A549 (cell line): ENCODE data around the gene KSR2. TPM values are rescaled to one million over a fixed set of nuclear protein-coding genes. Genes with fewer than 3 reads are reported as not detected.

Source experiments
- ATAC-seq, 2 experiments: fragments of 200-7000 bp in 1 of 2; fragments of >200 bp in 1 of 2; cut with Nextera tagmentation in 1 of 2; cut with Tn5 transposase in 1 of 2; 3 replicates each; pipeline versions ENCODE4 v1.8.0 to v1.9.1; 2018 to 2020; ENCODE audit warnings: mild to moderate bottlenecking in 1 of 2, moderate library complexity in 1 of 2
- CTCF ChIA-PET: fragments of 300-600 bp; sonication (Branson Sonifier 250); formaldehyde crosslinking; extraction: SDS; loops from one replicate; lab custom pipeline; 2021; ENCODE audit warnings: antibody characterized with exemption, inconsistent platforms; lab: Yijun Ruan, JAX
- POLR2A ChIA-PET: fragments of 350-600 bp; formaldehyde crosslinking; extraction: SDS; loops from one replicate; lab custom pipeline; 2021; ENCODE audit warnings: antibody characterized with exemption, inconsistent platforms; lab: Yijun Ruan, JAX
- DNase-seq, 2 experiments: peaks; one replicate each; pipeline versions ENCODE4 v3.0.0 to v3.0.0-alpha.2; 2011 to 2016; ENCODE audit warnings: low read depth in 1 of 2, low spot score in 1 of 2
- FAIRE-seq: peaks from 2 replicates; lab custom pipeline; 2011; peaks lifted over from hg19 to GRCh38; lab: Jason Lieb, UNC
- H3K27ac ChIP-seq, 2 experiments: fragments of >200 bp; sonication (Bioruptor Twin); formaldehyde crosslinking; 3 replicates each; pipeline ENCODE4 v1.5.1; 2016 to 2017
- H3K4me1 ChIP-seq: fragments of >200 bp; sonication (Bioruptor Twin); formaldehyde crosslinking; 3 replicates; pipeline ENCODE4 v1.6.1; 2016
- H3K4me2 ChIP-seq: fragments of >200 bp; sonication (Bioruptor Twin); formaldehyde crosslinking; 3 replicates; pipeline ENCODE4 v1.6.1; 2016
- H3K4me3 ChIP-seq: fragments of >200 bp; sonication (Bioruptor Twin); formaldehyde crosslinking; 3 replicates; pipeline ENCODE4 v1.5.1; 2016
- H3K9me3 ChIP-seq: fragments of >200 bp; sonication (Bioruptor Twin); formaldehyde crosslinking; 3 replicates; pipeline ENCODE4 v1.6.1; 2016
- ATOH8 ChIP-seq: fragments of 250-450 bp; sonication (Bioruptor Pico); IDR thresholded peaks from 2 replicates; pipeline ENCODE4 v1.5.0; 2020; ENCODE audit warnings: low read depth, mild to moderate bottlenecking, moderate library complexity
- CHD2 ChIP-seq: fragments of 150-350 bp; IDR thresholded peaks from 2 replicates; pipeline ENCODE4 v1.6.1; 2014; ENCODE audit warnings: low read length; ENCODE audit not compliant: partially characterized antibody
- CHD4 ChIP-seq: fragments of 200-600 bp; sonication (generic); IDR thresholded peaks from 2 replicates; pipeline ENCODE4 v1.6.1; 2016; ENCODE audit warnings: antibody characterized with exemption, mild to moderate bottlenecking, borderline replicate concordance
- CTCF ChIP-seq: fragments of >200 bp; sonication (Bioruptor Twin); formaldehyde crosslinking; IDR thresholded peaks from 3 replicates; pipeline ENCODE4 v1.5.1; 2016
- E2F6 ChIP-seq: IDR thresholded peaks from 2 replicates; pipeline ENCODE4 v1.6.1; 2012; ENCODE audit warnings: low read depth, borderline replicate concordance
- ESRRA ChIP-seq: fragments of 150-350 bp; IDR thresholded peaks from 2 replicates; pipeline ENCODE4 v1.6.1; 2014; ENCODE audit warnings: mild to moderate bottlenecking, low read length, borderline replicate concordance
- GATA3 ChIP-seq: IDR thresholded peaks from 2 replicates; pipeline ENCODE4 v1.6.1; 2012; ENCODE audit warnings: borderline replicate concordance
- HEYL ChIP-seq: fragments of 250-450 bp; sonication (Bioruptor Pico); IDR thresholded peaks from 2 replicates; pipeline ENCODE4 v1.8.0; 2021; ENCODE audit warnings: mild to moderate bottlenecking, moderate library complexity
- JUN ChIP-seq, 2 experiments: fragments of >200 bp; sonication (Bioruptor Twin); formaldehyde crosslinking; IDR thresholded peaks; 2 replicates in 1 of 2; 3 replicates in 1 of 2; pipeline ENCODE4 v1.6.1; 2016 to 2017
- MAFK ChIP-seq: fragments of 450-650 bp; IDR thresholded peaks from 2 replicates; pipeline ENCODE4 v1.6.1; 2014; ENCODE audit not compliant: partially characterized antibody
- MAX ChIP-seq: IDR thresholded peaks from 2 replicates; pipeline ENCODE4 v1.6.1; 2012
- RAD21 ChIP-seq, 2 experiments: fragments of >200 bp in 1 of 2; sonication (Bioruptor Twin) in 1 of 2; formaldehyde crosslinking in 1 of 2; IDR thresholded peaks in 1 of 2; conservative IDR thresholded peaks in 1 of 2; 2 replicates in 1 of 2; 3 replicates in 1 of 2; pipeline ENCODE4 v1.6.1; 2012 to 2018; ENCODE audit warnings: inconsistent platforms in 1 of 2
- RNF2 ChIP-seq: fragments of 200-600 bp; sonication (generic); IDR thresholded peaks from 2 replicates; pipeline ENCODE4 v1.6.1; 2016; ENCODE audit warnings: low read depth, mild to moderate bottlenecking, antibody characterized with exemption, moderate library complexity, borderline replicate concordance
- USF2 ChIP-seq: fragments of 450-650 bp; IDR thresholded peaks from 2 replicates; pipeline ENCODE4 v1.6.1; 2014; ENCODE audit warnings: antibody characterized with exemption
- ZC3H11A ChIP-seq: fragments of 450-650 bp; IDR thresholded peaks from 2 replicates; pipeline ENCODE4 v1.6.1; 2014; ENCODE audit warnings: antibody characterized with exemption, mild to moderate bottlenecking
- ZFP36 ChIP-seq: fragments of 450-650 bp; IDR thresholded peaks from 2 replicates; pipeline ENCODE4 v1.6.1; 2014; ENCODE audit warnings: borderline replicate concordance; ENCODE audit not compliant: partially characterized antibody
- WGBS: methylation state at CpG from one replicate; pipeline ENCODE4 v1.1.6; 2017; ENCODE audit errors: missing lambda C conversion rate; 5-methylcytosine and 5-hydroxymethylcytosine counted together
- polyA plus RNA-seq, 4 experiments: library from polyadenylated mRNA; depleted of rRNA in 3 of 4; stranded (reverse); fragments of >200 nt; fragmentation: RNase III in 1 of 4; extraction: RNeasy Plus Mini Kit Qiagen cat#74134 plus additional on column Dnase treatment in 1 of 4; gene quantifications; 2 replicates in 3 of 4; 3 replicates in 1 of 4; pipeline ENCODE4 v1.2.3, GENCODE V29; 2011 to 2017

The KSR2 gene
- polyA plus RNA-seq, 2 of the 4 experiments (the other 2 are of a cell fraction), result 0.37 to 1.2 TPM

GRCh38 chr12:117977373-117977772 is 8.6 kb upstream of the KSR2 start:
- Histone ChIP-seq H3K4me1 (no peaks in the 10 kb centered on the region), H3K4me3 (no peak overlapping the region), H3K27ac (no peak overlapping the region), H3K9me3 (0 out of 3 replicates have a peak, but pooled peaks cover 5% of the 10 kb centered on the region), H3K4me2 (no peak overlapping the region)
- ChIA-PET POLR2A (no interaction called here), CTCF (no interaction called here)
- ATAC-seq, result no peak
- no peak for FAIRE-seq
- no peak for DNase-seq
- TF ChIP-seq GATA3 (no peak), MAFK (no peak), ZC3H11A (no peak), RNF2 (no peak), JUN (IDR thresholded peaks at IDR 0.05) (no peak), E2F6 (no peak), ZFP36 (no peak), RAD21 (conservative IDR thresholded peaks at IDR 0.05 in 1 of 2, IDR thresholded peaks at IDR 0.05 in 1 of 2) (no peak), ATOH8 (CRISPR knock-in tag) (no peak), MAX (no peak), CTCF (no peak)
- WGBS, result 89% methylated on average over 1 of the region's 1 CpG

GRCh38 chr12:117975006-117975405 is 6.2 kb upstream of the KSR2 start:
- TF ChIP-seq MAFK (no peak), HEYL (CRISPR knock-in tag) (no peak), CHD2 (no peak), USF2 (no peak), ESRRA (no peak), E2F6 (no peak), CTCF (no peak), CHD4 (no peak)
- ChIA-PET CTCF (interaction anchor here (1.0 to 1.5 kb wide), 2 partner anchors 24 to 60 kb away, joined by 3 to 4 read pairs; no protein-coding TSS in a partner anchor), POLR2A (no interaction called here)
- no peak overlapping the region for H3K4me3 ChIP-seq
- WGBS, result 34% methylated on average over 3 of the region's 3 CpGs
- no peak overlapping the region for H3K4me2 ChIP-seq
- H3K4me1 ChIP-seq, result no peaks in the 10 kb centered on the region
- no peak for ATAC-seq
- no peak overlapping the region for H3K27ac ChIP-seq
- H3K9me3 ChIP-seq, result peaks cover 22% of the 10 kb centered on the region; the same call in 2 of the 3 replicates
- no peak for FAIRE-seq
- DNase-seq, result no peak
